BLaER1 treated with 17β-estradiol and CSF1 and Interleukin-3, amounts not matched to agents 10 nM and 100 nM (cell line): ENCODE measurements around the gene CITED4.

Experiments used
- H3K27ac ChIP-seq, 11 experiments: shearing (Covaris generic); formaldehyde crosslinking; 2 replicates each; pipeline ENCODE4 v1.8.1; 2022
- H3K27me3 ChIP-seq, 11 experiments: shearing (Covaris generic); formaldehyde crosslinking; 2 replicates each; pipeline ENCODE4 v1.8.1; 2022
- H3K36me3 ChIP-seq, 11 experiments: shearing (Covaris generic); formaldehyde crosslinking; 2 replicates each; pipeline ENCODE4 v1.8.1; 2022
- H3K4me1 ChIP-seq, 10 experiments: shearing (Covaris generic); formaldehyde crosslinking; 2 replicates each; pipeline ENCODE4 v1.8.1; 2022
- H3K4me2 ChIP-seq, 11 experiments: shearing (Covaris generic); formaldehyde crosslinking; 2 replicates each; pipeline ENCODE4 v1.8.1; 2022
- H3K4me3 ChIP-seq, 10 experiments: shearing (Covaris generic); formaldehyde crosslinking; 2 replicates each; pipeline ENCODE4 v1.8.1; 2022
- H3K9ac ChIP-seq, 11 experiments: shearing (Covaris generic); formaldehyde crosslinking; 2 replicates each; pipeline ENCODE4 v1.8.1; 2022
- H3K9me3 ChIP-seq, 11 experiments: shearing (Covaris generic); formaldehyde crosslinking; replicated peaks in 1 of 11; 2 replicates each; pipeline ENCODE4 v1.8.1; 2022
- H4K20me1 ChIP-seq, 11 experiments: shearing (Covaris generic); formaldehyde crosslinking; 2 replicates each; pipeline ENCODE4 v1.8.1; 2022
- Cebpa-rat ChIP-seq, 11 experiments: shearing (Covaris generic); IDR thresholded peaks; 2 replicates each; pipeline ENCODE4 v1.8.1; 2022

CITED4 gene

DNA sequence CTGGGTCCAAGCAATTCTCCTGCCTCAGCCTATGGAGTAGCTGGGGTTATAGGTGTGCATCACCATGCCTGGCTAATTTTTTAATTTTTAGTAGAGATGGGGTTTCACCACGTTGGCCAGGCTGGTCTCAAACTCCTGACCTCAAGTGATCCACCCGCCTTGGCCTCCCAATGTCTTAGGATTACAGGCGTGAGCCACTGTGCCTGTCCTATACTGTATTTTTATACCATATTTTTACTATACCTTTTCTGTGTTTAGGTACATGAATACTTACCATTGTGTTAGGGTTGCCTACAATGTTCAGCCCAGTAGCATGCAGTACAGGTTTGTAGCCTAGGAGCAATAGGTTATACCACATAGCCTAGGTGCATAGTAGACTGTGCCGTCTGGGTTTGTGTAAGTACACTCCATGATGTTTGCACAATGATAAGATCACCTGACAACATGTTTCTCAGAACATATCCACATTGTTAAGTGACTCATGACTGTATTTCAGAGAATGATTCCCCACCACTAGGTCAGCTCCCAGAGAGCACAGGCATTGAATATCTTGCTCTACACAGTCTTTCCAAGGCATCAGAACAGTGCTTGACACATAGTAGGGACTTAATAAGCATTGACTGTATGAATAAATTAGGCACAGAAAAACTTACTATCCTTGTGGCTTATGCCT, 6.0 kb upstream of the CITED4 start:
- no peaks in the 10 kb centered on the region for H4K20me1 ChIP-seq
- no peak overlapping the region for H3K4me3 ChIP-seq
- H3K4me2 ChIP-seq: no peak overlapping the region
- TF ChIP-seq Cebpa-rat (IDR thresholded peaks at IDR 0.05): no peak
- no peak overlapping the region for H3K9ac ChIP-seq
- no peaks in the 10 kb centered on the region for H3K36me3 ChIP-seq
- H3K27ac ChIP-seq: no peak overlapping the region
- no peaks in the 10 kb centered on the region for H3K27me3 ChIP-seq
- peaks cover 0 to 12% (median 6%) of the 10 kb centered on the region in 11 experiments; a peak in 16 of 22 replicates for H3K9me3 ChIP-seq
- peaks cover 6 to 33% (median 11%) of the 10 kb centered on the region in 10 experiments for H3K4me1 ChIP-seq

DNA sequence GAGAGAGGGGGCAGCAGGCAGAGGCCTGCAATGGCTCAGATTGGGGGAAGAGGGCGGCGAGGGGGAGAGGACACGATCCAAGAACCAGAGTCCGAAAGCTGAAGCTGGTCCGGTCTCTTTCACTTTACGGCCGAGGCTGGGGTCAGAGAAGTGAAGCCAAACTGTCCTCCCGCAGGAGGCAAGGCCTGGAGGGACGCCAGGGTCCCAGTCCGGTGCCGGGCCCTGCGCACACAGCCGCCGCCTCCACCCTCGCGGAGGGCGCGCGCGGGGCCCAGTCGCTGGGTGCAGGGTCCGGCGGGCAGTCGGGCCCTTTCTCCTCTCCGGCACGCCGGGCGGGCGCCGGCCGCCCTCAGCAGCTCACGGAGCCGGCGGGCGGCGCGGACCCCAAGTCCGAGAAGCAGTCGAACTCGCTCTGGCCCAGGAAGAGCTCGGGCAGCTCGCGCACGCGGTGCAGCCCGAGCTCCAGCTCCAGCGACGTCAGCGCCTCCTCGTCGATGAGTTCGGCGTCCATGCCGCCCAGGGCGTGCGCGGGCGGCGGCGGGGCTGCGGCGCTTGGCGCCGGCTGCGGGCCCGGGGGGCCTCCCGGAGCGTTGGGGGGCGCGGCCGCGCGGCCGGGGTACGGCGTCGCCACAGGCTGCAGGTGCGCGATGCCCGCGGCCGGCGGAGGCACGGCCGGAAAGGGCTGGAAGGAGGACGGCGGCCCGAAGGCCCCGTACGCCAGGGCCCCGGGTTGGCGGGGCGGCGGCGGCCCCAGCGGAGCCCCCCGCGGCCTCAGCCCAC, 749 bp downstream of the CITED4 start:
- Histone ChIP-seq H3K27me3 (peaks cover 0 to 14% (median 0%) of the 10 kb centered on the region in 11 experiments; a peak in 6 of 22 replicates), H3K9ac (peak overlapping the region; percentile 80 to 96 (median 90)), H3K4me1 (peaks cover 26 to 62% (median 48%) of the 10 kb centered on the region in 10 experiments), H3K9me3 (no peaks in the 10 kb centered on the region), H3K4me3 (peak overlapping the region; percentile 61 to 97 (median 86)), H3K27ac (peak overlapping the region; percentile 43 to 97 (median 93); a peak in 21 of 22 replicates), H3K4me2 (peak overlapping the region; percentile 89 to 99 (median 98)), H3K36me3 (no peaks in the 10 kb centered on the region), H4K20me1 (peaks cover 0 to 14% (median 3%) of the 10 kb centered on the region in 11 experiments; a peak in 7 of 22 replicates)
- TF ChIP-seq Cebpa-rat (IDR thresholded peaks at IDR 0.05): no peak

DNA sequence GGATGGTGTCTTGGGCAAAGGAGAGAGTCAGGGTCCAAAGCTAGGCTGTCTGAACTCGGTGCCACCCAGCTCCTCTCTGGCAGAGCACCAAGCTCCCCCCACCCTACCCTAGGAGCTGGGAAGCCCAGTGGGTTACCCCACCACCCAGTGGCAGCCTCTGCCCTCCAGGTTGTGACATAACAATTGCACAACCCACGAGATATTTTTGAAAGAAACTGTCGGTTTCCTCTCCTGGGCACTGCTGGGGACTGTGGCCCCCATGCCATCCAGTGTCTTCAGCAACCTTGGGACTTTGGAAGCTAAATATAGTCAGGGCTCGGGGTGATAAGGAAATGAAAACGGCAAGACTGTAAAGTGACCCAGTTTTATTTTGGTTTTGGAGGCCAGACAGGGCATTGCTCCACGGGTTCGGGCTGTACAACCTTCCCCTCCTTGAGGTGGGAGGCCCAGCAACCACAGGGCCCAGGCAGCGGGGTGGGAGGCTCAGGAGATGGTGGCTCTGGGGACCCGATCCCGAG, 1.4 kb downstream of the CITED4 start:
- Histone ChIP-seq H3K4me1 (peaks cover 26 to 59% (median 48%) of the 10 kb centered on the region in 10 experiments), H3K4me2 (peak overlapping the region; percentile 89 to 99 (median 98)), H3K9me3 (no peaks in the 10 kb centered on the region), H3K9ac (peak overlapping the region; percentile 80 to 96 (median 90)), H3K27me3 (peaks cover 0 to 14% (median 0%) of the 10 kb centered on the region in 11 experiments; a peak in 6 of 22 replicates), H3K36me3 (no peaks in the 10 kb centered on the region), H4K20me1 (peaks cover 0 to 14% (median 3%) of the 10 kb centered on the region in 11 experiments; a peak in 7 of 22 replicates), H3K4me3 (peak overlapping the region; percentile 61 to 97 (median 86)), H3K27ac (peak overlapping the region; percentile 43 to 97 (median 93); a peak in 21 of 22 replicates)
- TF ChIP-seq Cebpa-rat (IDR thresholded peaks at IDR 0.05): peak in 10 of 11 experiments; percentile 59 to 97 (median 91); a peak in 18 of 22 replicates

DNA sequence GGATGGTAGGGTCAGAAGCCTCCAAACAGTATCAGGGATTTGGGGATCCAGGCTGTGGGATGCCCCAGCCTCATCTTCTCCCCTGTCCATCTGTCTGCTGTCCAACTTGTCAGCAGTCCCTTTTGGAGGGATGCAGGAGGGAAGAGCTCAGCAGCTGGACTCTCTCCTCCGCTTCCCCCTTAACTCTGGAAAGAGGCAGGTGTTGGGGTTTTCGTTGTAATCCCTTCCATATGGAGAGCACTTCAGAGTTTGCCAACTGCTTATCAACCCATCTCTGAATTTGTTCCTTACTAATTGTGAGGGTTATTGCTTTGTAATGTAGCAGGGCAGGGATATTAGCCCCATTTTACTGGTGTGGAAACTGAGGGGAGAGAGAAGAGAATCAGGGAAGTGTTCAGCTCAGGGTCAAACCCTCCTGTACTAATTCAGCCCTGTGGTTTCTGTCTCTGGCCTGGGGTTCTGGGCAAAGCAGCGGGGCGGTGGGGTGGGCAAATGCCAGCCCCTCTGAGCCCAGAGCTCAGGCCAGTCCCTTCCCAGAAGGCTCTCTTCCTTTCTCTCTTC, 3.2 kb downstream of the CITED4 start:
- Histone ChIP-seq H3K4me3 (no peak overlapping the region), H3K9me3 (no peaks in the 10 kb centered on the region), H3K27me3 (peaks cover 0 to 14% (median 0%) of the 10 kb centered on the region in 11 experiments; a peak in 6 of 22 replicates), H3K27ac (peak overlapping the region in 9 of 11 experiments; percentile 89 to 97 (median 94); a peak in 14 of 22 replicates), H3K36me3 (no peaks in the 10 kb centered on the region), H4K20me1 (peaks cover 0 to 14% (median 3%) of the 10 kb centered on the region in 11 experiments; a peak in 7 of 22 replicates), H3K4me2 (peak overlapping the region; percentile 89 to 99 (median 98); a peak in 18 of 22 replicates), H3K4me1 (peaks cover 26 to 52% (median 46%) of the 10 kb centered on the region in 10 experiments), H3K9ac (peak overlapping the region in 9 of 11 experiments; percentile 89 to 96 (median 93); a peak in 13 of 22 replicates)
- no peak for TF ChIP-seq Cebpa-rat (IDR thresholded peaks at IDR 0.05)

DNA sequence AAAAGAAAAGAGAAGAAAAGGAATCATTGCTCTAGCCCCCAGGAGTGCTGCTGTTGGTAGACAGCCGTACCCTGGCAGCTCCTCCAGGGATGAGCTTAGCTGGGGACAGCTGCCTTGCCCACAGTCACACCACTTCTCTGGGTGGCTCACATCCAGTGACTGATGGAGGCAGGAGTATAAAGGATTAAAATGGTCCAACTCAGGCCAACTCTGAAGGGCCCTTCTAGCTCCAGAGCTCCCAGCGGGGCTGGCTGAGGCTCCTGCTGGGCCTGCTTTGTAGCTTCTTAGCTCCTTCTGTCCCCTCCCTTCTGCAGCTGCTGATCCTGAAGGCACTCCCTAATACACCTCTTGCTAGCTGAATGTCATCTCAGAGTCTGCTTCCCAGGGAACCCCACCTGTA, 4.4 kb downstream of the CITED4 start:
- H3K9ac ChIP-seq: no peak overlapping the region
- no peak overlapping the region for H3K27ac ChIP-seq
- H3K36me3 ChIP-seq: no peaks in the 10 kb centered on the region
- H3K4me3 ChIP-seq: no peak overlapping the region
- peak overlapping the region in 2 of 11 experiments; percentile 2 to 95; a peak in 2 of 22 replicates for H3K4me2 ChIP-seq
- no peak for TF ChIP-seq Cebpa-rat (IDR thresholded peaks at IDR 0.05)
- H4K20me1 ChIP-seq: peaks cover 0 to 14% (median 3%) of the 10 kb centered on the region in 11 experiments; a peak in 7 of 22 replicates
- no peaks in the 10 kb centered on the region for H3K9me3 ChIP-seq
- H3K4me1 ChIP-seq: peaks cover 23 to 42% (median 35%) of the 10 kb centered on the region in 10 experiments
- peaks cover 0 to 14% (median 0%) of the 10 kb centered on the region in 11 experiments; a peak in 6 of 22 replicates for H3K27me3 ChIP-seq

DNA sequence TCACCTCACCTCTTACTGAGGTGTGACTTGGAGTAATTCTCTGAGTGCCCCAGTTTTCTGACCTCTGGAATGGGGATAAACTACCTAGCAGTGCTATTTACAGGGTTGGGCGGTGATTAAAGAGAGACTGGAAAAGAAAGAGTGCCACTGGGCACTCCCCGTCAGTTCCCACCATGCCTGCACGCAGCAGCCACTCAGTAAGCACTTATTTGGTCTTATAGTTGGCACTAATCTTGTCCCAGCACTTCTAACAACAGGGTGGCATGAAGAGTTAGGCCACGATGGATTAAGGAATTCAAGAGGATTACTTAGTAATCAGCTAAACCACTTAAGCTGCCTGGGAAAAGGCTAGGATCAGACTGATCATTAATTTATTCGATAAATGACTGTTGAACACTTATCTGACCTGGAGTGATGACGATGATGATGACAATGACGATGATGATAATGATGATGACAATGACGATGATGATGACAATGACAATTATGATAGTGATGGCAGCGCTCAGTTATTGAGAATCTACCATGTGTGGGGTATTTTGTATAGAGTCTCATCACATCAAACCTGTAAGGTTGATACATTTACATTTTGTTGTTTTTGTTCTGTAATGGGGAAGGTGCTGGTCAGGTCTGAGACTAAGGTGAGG, 5.4 kb downstream of the CITED4 start:
- Histone ChIP-seq H3K36me3 (no peaks in the 10 kb centered on the region), H3K9ac (no peak overlapping the region), H3K4me3 (no peak overlapping the region), H3K27me3 (peaks cover 0 to 12% (median 0%) of the 10 kb centered on the region in 11 experiments; a peak in 6 of 22 replicates), H3K9me3 (no peaks in the 10 kb centered on the region), H3K27ac (no peak overlapping the region), H4K20me1 (peaks cover 0 to 11% (median under 1%) of the 10 kb centered on the region in 11 experiments; a peak in 7 of 22 replicates), H3K4me1 (peaks cover 21 to 49% (median 32%) of the 10 kb centered on the region in 10 experiments), H3K4me2 (no peak overlapping the region)
- no peak for TF ChIP-seq Cebpa-rat (IDR thresholded peaks at IDR 0.05)

DNA sequence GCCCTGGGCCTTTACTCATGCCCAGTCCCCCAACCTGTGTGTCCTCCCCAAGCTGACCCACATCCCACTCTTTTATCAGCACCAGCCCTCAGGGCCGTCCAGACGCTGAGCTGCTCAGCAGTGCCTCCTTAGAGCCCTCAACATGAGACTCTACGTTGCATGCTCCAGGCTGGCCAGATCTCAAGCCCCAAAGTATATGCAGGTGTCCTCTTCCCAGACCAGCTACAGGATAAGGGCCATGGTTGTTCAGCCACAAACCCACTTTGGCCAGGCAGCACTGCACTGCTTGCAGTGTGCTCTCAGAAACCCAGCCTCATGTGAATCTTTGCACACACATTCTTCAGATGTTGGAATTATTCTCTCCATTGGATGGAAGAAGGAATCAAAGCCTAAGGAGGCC, 6.0 kb downstream of the CITED4 start:
- Histone ChIP-seq H3K27ac (no peak overlapping the region), H3K4me1 (peaks cover 19 to 50% (median 28%) of the 10 kb centered on the region in 10 experiments), H4K20me1 (peaks cover 0 to 4% (median 0%) of the 10 kb centered on the region in 11 experiments; a peak in 4 of 22 replicates), H3K9me3 (no peaks in the 10 kb centered on the region), H3K9ac (no peak overlapping the region), H3K36me3 (no peaks in the 10 kb centered on the region), H3K4me3 (no peak overlapping the region), H3K27me3 (peaks cover 0 to 6% (median 0%) of the 10 kb centered on the region in 11 experiments; a peak in 3 of 22 replicates), H3K4me2 (no peak overlapping the region)
- TF ChIP-seq Cebpa-rat (IDR thresholded peaks at IDR 0.05): no peak

DNA sequence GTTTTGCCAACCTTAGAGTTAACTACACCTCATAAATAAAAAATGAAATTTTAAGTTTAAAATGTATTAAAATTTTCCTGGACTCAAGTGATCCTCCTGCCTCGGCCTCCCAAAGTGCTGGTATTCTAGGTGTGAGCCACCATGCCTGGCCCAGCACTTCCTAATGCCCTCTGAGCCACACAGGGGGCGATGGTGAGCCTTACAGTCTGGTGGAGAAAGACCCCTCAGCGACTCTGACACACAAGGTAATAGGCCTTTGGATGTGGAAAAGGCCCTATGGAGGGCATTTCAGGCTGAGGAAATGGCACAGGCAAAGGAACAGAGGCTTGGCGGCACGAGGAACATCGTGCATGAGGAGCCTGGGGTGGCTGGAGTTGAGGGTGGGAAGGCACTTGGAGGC, 6.7 kb downstream of the CITED4 start:
- Histone ChIP-seq H3K27me3 (no peaks in the 10 kb centered on the region), H3K9me3 (no peaks in the 10 kb centered on the region), H3K27ac (no peak overlapping the region), H3K4me3 (no peak overlapping the region), H3K36me3 (no peaks in the 10 kb centered on the region), H3K4me2 (no peak overlapping the region), H4K20me1 (no peaks in the 10 kb centered on the region; a peak in 1 of 22 replicates), H3K9ac (no peak overlapping the region), H3K4me1 (peaks cover 13 to 44% (median 22%) of the 10 kb centered on the region in 10 experiments)
- TF ChIP-seq Cebpa-rat (IDR thresholded peaks at IDR 0.05): no peak
